T-helper 22 cell (primary cell): ENCODE results near the gene KDM2B.
"Not testable (repeated sequence)": the region's sequence is repeated elsewhere in the genome, so short reads cannot be mapped to it uniquely, and the experiment has no call there.

ENCODE experiments used
- DNase-seq: peaks from one replicate; pipeline ENCODE4 v3.0.0-alpha.2; 2020; ENCODE audit warnings: low read depth

KDM2B gene

GRCh38 chr12:121384891-121385290 lies 195.9 kb downstream of the KDM2B start:
- not testable (repeated sequence) for DNase-seq

GRCh38 chr12:121383601-121384021 lies 197.2 kb downstream of the KDM2B start:
- DNase-seq: no peak

GRCh38 chr12:121379945-121380344 lies 200.9 kb downstream of the KDM2B start:
- no peak for DNase-seq
